ENCODE data around the gene FRMD4B. TPM values are rescaled to one million over a fixed set of nuclear protein-coding genes. Genes with fewer than 3 reads are reported as not detected.

Gene FRMD4B
- polyA plus RNA-seq, 3 donors, result 13.2 to 21.0 (median 19.6) TPM

DNA sequence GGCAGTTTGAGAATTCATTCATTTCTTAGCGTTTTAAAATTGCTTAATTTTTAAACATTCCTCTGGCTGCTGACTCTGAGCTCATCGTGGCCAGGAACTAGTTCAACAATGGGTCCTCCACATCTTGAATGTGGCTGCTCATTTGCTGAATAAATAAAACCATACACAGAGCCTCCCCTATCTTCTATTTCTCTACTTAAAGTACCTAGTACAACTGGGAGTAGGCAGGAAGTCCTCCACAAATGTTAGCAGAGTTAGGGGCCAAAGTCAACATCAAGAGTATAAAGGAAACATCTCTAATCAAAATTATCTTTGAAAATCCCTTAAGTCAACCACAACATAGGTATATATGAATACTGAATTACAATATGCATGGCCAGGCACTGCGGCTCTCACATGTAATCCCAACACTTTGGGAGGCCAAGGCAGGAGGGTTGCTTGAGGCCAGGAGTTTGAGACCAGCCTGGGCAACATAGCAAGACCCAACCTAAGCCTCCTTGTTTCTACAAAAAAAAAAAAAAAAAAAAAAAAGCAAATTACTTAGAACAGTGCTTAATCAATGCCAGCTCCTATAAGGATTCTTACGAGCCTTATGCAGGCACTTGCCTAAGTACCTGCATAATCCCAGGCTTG lies 206.0 kb downstream of the FRMD4B start:
- Histone ChIP-seq H3K27ac (ENCODE audit: low read depth in 1 of 2, low read length in 2 of 2) (no peak overlapping the region), H2AFZ (ENCODE audit: insufficient read depth, low read depth, low read length, poor library complexity, severe bottlenecking) (no peak overlapping the region), H3K36me3 (replicated peaks in 1 of 2; ENCODE audit: control insufficient read depth in 1 of 2, insufficient read depth in 2 of 2, low read length in 2 of 2) (peaks cover 58 to 81% of the 10 kb centered on the region in 2 donors), H3K4me3 (replicated peaks in 1 of 3; ENCODE audit: low read depth in 2 of 3, low read length in 3 of 3) (no peak overlapping the region), H3K79me2 (ENCODE audit: insufficient read depth, low read length) (no peaks in the 10 kb centered on the region), H3K9me3 (replicated peaks in 1 of 2; ENCODE audit: control insufficient read depth in 1 of 2, insufficient read depth in 1 of 2, low read length in 2 of 2) (no peaks in the 10 kb centered on the region), H3K27me3 (ENCODE audit: control insufficient read depth in 2 of 2, insufficient read depth in 2 of 2, low read length in 2 of 2) (no peaks in the 10 kb centered on the region), H3K4me2 (replicated peaks; ENCODE audit: extremely low read depth, low read length, poor library complexity, severe bottlenecking) (no peak overlapping the region), H3K9ac (ENCODE audit: insufficient read depth, low read length, poor library complexity, severe bottlenecking) (no peak overlapping the region), H3K4me1 (ENCODE audit: control insufficient read depth in 1 of 2, insufficient read depth in 2 of 2, low read length in 2 of 2) (no peaks in the 10 kb centered on the region), H4K20me1 (ENCODE audit: insufficient read depth, low read length) (peaks cover 6% of the 10 kb centered on the region)
- Mint-ChIP-seq H3K4me1 (no peaks in the 10 kb centered on the region), H3K27ac (no peak overlapping the region), H3K36me3 (peaks cover 67 to 72% of the 10 kb centered on the region in 2 donors), H3K27me3 (ENCODE audit: low read depth in 3 of 3) (peaks cover 0 to 5% (median 0%) of the 10 kb centered on the region in 3 donors), H3K9me3 (no peaks in the 10 kb centered on the region), H3K4me3 (no peak overlapping the region)
- no peak for DNase-seq
- intact Hi-C loops (cut with micrococcal nuclease), result no loop called here
- WGBS (ENCODE audit: insufficient coverage), result 100% methylated on average over 3 of the region's 4 CpGs
- TF ChIP-seq, protein P1, sequence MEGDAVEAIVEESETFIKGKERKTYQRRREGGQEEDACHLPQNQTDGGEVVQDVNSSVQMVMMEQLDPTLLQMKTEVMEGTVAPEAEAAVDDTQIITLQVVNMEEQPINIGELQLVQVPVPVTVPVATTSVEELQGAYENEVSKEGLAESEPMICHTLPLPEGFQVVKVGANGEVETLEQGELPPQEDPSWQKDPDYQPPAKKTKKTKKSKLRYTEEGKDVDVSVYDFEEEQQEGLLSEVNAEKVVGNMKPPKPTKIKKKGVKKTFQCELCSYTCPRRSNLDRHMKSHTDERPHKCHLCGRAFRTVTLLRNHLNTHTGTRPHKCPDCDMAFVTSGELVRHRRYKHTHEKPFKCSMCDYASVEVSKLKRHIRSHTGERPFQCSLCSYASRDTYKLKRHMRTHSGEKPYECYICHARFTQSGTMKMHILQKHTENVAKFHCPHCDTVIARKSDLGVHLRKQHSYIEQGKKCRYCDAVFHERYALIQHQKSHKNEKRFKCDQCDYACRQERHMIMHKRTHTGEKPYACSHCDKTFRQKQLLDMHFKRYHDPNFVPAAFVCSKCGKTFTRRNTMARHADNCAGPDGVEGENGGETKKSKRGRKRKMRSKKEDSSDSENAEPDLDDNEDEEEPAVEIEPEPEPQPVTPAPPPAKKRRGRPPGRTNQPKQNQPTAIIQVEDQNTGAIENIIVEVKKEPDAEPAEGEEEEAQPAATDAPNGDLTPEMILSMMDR (IDR thresholded peaks at IDR 0.05), result no peak

DNA sequence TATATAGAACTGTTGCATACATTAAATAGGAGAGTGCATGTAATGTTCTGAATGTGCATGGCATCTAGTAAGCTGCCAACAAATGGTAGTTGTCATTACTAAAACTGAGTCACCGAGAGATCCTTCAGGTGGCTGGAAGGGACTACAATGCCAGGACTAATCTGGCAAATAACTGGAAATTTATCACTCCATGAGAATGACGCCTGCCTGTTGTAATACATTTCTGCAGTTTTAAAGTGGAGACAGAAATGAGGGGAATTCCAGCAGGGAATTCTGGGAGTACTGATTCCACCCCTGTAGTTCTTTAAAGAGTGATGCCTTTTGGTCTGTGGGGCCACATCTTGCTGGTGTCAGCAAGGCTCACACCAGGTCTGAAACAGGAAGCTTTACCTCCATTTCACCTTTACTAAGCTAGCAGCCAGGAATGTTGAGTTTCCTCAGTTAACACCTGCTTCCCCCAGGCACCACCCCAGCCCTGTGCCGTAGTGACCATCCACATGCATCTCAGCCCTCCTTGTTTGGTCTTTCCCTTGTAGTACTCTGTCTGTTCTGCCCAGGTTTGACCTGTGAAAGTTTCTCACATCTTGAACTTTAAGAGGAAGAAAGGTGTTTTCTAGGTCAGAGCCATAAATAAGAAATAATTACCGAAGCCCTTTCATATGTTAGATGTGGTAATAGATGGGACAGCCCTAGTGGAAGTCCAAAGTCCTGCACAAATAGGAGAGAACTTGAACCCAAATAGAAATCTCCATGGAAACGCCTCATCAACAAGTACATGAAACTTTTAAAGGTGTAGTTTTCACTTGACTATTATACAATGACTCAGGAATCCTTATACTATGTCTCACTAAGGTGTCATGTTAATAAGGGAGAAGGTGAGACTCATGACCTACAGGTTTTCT lies 206.8 kb downstream of the FRMD4B start:
- H3K9ac ChIP-seq (ENCODE audit: insufficient read depth, low read length, poor library complexity, severe bottlenecking), result no peak overlapping the region
- H3K4me3 ChIP-seq (replicated peaks in 1 of 3; ENCODE audit: low read depth in 2 of 3, low read length in 3 of 3), result no peak overlapping the region
- intact Hi-C loops (cut with micrococcal nuclease), result no loop called here
- peaks cover 6% of the 10 kb centered on the region for H4K20me1 ChIP-seq (ENCODE audit: insufficient read depth, low read length)
- no peak overlapping the region for H3K4me3 Mint-ChIP-seq
- peaks cover 56 to 80% of the 10 kb centered on the region in 2 donors for H3K36me3 ChIP-seq (replicated peaks in 1 of 2; ENCODE audit: control insufficient read depth in 1 of 2, insufficient read depth in 2 of 2, low read length in 2 of 2)
- no peaks in the 10 kb centered on the region for H3K79me2 ChIP-seq (ENCODE audit: insufficient read depth, low read length)
- TF ChIP-seq, protein P1 (IDR thresholded peaks at IDR 0.05), result no peak
- H3K27ac ChIP-seq (ENCODE audit: low read depth in 1 of 2, low read length in 2 of 2), result no peak overlapping the region
- H2AFZ ChIP-seq (ENCODE audit: insufficient read depth, low read depth, low read length, poor library complexity, severe bottlenecking), result no peak overlapping the region
- H3K4me1 Mint-ChIP-seq, result no peaks in the 10 kb centered on the region
- H3K27ac Mint-ChIP-seq, result peak overlapping the region in 2 of 7 donors; percentile 18 to 25
- no peak for DNase-seq
- peaks cover 0 to 5% (median 0%) of the 10 kb centered on the region in 3 donors for H3K27me3 Mint-ChIP-seq (ENCODE audit: low read depth in 3 of 3)
- H3K4me1 ChIP-seq (ENCODE audit: control insufficient read depth in 1 of 2, insufficient read depth in 2 of 2, low read length in 2 of 2), result no peaks in the 10 kb centered on the region
- H3K9me3 Mint-ChIP-seq, result no peaks in the 10 kb centered on the region
- no peaks in the 10 kb centered on the region for H3K27me3 ChIP-seq (ENCODE audit: control insufficient read depth in 2 of 2, insufficient read depth in 2 of 2, low read length in 2 of 2)
- H3K4me2 ChIP-seq (replicated peaks; ENCODE audit: extremely low read depth, low read length, poor library complexity, severe bottlenecking), result no peak overlapping the region
- WGBS (ENCODE audit: insufficient coverage), result 100% methylated on average over 2 of the region's 5 CpGs
- no peaks in the 10 kb centered on the region for H3K9me3 ChIP-seq (replicated peaks in 1 of 2; ENCODE audit: control insufficient read depth in 1 of 2, insufficient read depth in 1 of 2, low read length in 2 of 2)
- peaks cover 68 to 73% of the 10 kb centered on the region in 2 donors for H3K36me3 Mint-ChIP-seq
